H7 (cell line): Measurements from ENCODE around the gene PAPPA2. TPM values are rescaled to one million over a fixed set of nuclear protein-coding genes. Genes with fewer than 3 reads are reported as not detected.
A peak's percentile ranks its signal among the peaks of the same experiment; 100 is the strongest.
"Not testable (repeated sequence)": the region's sequence is repeated elsewhere in the genome, so short reads cannot be mapped to it uniquely, and the experiment has no call there.

Source experiments
- DNase-seq: peaks from one replicate; pipeline ENCODE4 v3.0.0; 2012
- H3K27me3 ChIP-seq: 2 replicates; pipeline ENCODE4 v1.6.0; 2011; ENCODE audit warnings: mild to moderate bottlenecking, low read length; ENCODE audit not compliant: control insufficient read depth, insufficient read depth
- H3K36me3 ChIP-seq: replicated peaks from 2 replicates; pipeline ENCODE4 v1.5.1; 2011; ENCODE audit warnings: low read length; ENCODE audit not compliant: control insufficient read depth, insufficient read depth
- H3K4me3 ChIP-seq: 2 replicates; pipeline ENCODE4 v1.5.1; 2011; ENCODE audit warnings: low read depth, mild to moderate bottlenecking, control low read depth, low read length, moderate library complexity; ENCODE audit not compliant: insufficient read depth
- total RNA-seq: library from RNA; depleted of rRNA; stranded (reverse); fragments of >200 nt; shearing (Covaris generic); gene quantifications from 2 replicates; pipeline ENCODE4 v1.2.3, GENCODE V29; 2014

The PAPPA2 gene
- total RNA-seq, 1 experiment from 2014 or later, result 0.45 TPM

- no peak for DNase-seq
- Histone ChIP-seq H3K27me3 (peaks cover 1% of the 10 kb centered on the region; the same call in 1 of the 2 replicates), H3K36me3 (no peaks in the 10 kb centered on the region), H3K4me3 (peak overlapping the region; percentile 19)
Observed at GRCh38 chr1:176552217-176552991, 89.4 kb downstream of the PAPPA2 start.

- no peak for DNase-seq
- Histone ChIP-seq H3K36me3 (no peaks in the 10 kb centered on the region), H3K27me3 (peaks cover 1% of the 10 kb centered on the region; the same call in 1 of the 2 replicates), H3K4me3 (peak overlapping the region; percentile 19; the same call in 1 of the 2 replicates)
Observed at GRCh38 chr1:176552999-176553398, 90.0 kb downstream of the PAPPA2 start.

DNA sequence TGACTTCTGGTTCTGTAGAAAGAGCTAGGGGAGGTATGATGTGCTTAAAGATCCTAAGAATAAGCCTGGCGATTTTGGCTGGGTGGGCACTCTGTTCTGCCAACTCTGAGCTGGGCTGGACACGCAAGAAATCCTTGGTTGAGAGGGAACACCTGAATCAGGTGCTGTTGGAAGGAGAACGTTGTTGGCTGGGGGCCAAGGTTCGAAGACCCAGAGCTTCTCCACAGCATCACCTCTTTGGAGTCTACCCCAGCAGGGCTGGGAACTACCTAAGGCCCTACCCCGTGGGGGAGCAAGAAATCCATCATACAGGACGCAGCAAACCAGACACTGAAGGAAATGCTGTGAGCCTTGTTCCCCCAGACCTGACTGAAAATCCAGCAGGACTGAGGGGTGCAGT is 93.3 kb downstream of the PAPPA2 start:
- peaks cover 1% of the 10 kb centered on the region; the same call in 1 of the 2 replicates for H3K27me3 ChIP-seq
- DNase-seq, result no peak

DNA sequence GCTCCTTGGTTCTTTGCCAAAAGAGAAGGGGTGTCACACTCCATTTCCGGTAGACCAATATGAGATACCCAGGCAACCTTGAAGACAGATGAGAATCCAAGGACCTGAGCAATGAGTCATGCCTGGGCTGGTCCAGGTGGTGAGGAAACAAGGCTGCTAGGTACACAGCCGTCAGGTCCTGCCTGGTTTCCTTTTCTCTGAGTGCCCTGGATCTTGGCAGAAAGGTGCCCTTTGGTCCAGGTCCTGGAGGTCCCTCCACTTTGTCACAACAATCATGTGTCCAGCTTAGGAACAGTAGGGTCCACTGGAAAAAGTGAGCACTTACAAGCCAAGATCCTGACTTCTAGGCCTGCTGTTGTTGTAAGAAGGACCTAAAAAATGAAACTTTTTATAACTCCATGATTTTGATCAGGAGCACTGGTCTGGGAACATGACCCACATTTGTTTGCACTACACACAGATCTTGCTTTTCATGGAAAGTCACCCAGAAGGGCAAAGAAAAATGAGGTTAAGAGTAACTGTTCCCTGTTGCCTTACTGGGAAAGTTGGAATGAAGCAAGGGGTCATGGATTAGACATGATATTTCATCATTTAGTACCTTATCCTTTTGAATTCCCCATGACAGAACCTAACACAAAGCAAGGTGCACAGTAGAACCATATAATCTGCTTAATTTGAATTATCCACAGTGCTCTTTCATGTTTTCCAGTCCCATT is 94.7 kb downstream of the PAPPA2 start:
- Histone ChIP-seq H3K27me3 (peaks cover 1% of the 10 kb centered on the region; the same call in 1 of the 2 replicates), H3K4me3 (no peak overlapping the region), H3K36me3 (no peaks in the 10 kb centered on the region)
- DNase-seq, result no peak

More for the DNA sequence above, 93.3 kb downstream of the PAPPA2 start:
- Histone ChIP-seq H3K36me3 (no peaks in the 10 kb centered on the region), H3K4me3 (no peak overlapping the region)

DNA sequence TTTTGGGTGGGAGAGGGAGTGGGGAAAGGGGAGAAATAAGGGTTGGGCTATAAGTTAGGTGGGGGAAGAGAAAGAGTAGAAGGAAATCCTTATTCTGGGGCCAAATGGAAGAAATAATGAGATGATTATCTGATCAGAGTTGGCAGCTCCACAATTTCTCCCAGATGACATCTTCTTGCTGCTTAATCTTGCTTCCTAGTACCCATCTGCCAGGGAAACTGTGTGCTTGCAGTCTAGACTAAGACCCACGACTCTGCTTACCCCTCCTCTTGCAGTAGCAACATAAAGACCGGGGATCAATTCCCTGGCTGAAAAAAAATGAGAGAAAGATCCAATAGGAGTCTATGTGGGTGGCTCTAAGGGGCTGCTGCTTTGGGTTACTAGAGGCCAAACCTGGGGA is 95.6 kb downstream of the PAPPA2 start:
- DNase-seq, result no peak
- no peak overlapping the region for H3K4me3 ChIP-seq
- no peaks in the 10 kb centered on the region; the same call in 1 of the 2 replicates for H3K27me3 ChIP-seq
- no peaks in the 10 kb centered on the region for H3K36me3 ChIP-seq

DNA sequence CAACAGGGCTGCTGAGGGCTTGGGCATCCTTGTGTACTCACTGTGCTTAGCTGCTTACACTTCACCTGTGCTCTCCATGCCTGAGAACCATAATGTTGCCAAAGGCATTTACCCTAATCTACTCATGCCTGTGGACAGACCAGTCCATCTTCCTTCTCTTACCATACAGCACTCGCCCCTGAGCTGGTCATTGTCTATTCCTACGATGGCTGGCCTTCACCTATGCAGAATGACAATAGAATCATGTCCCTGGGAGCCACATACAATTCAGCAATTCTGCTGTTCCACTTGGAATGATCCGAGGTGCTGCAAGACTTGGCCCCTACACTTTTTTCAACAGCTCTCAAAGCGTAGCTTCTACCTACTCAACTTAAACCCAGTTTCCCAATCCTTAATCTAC is 96.5 kb downstream of the PAPPA2 start:
- DNase-seq, result no peak
- Histone ChIP-seq H3K27me3 (no peaks in the 10 kb centered on the region; the same call in 1 of the 2 replicates), H3K36me3 (no peaks in the 10 kb centered on the region), H3K4me3 (no peak overlapping the region)

DNA sequence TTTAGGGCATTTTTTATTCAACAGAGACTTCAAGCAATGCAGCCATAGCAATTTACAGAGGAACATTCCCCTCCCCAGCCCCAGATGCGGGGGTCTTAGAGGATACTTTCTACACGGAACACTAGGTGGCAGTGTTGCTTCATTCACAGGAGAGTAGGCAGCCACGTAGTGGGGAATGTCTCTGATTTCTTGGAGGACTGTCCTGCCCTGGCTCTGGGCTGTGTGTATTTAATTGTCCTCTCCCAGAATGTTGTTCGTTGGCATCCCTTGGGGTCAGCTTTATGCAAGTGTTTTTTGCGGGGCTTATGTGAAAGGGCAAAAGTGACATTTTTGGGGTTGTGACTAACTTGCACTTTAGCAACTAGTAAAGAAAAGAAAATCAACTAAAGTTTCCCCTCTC is 96.9 kb downstream of the PAPPA2 start:
- Histone ChIP-seq H3K27me3 (no peaks in the 10 kb centered on the region; the same call in 1 of the 2 replicates), H3K4me3 (no peak overlapping the region), H3K36me3 (no peaks in the 10 kb centered on the region)
- DNase-seq, result peak; percentile 79

GRCh38 chr1:176560681-176561080 is 97.7 kb downstream of the PAPPA2 start:
- Histone ChIP-seq H3K27me3 (no peaks in the 10 kb centered on the region; the same call in 1 of the 2 replicates), H3K4me3 (no peak overlapping the region), H3K36me3 (no peaks in the 10 kb centered on the region)
- no peak for DNase-seq

- DNase-seq, H3K27me3 ChIP-seq, H3K4me3 ChIP-seq, H3K36me3 ChIP-seq: not testable (repeated sequence)
Observed at GRCh38 chr1:176561761-176562160, 98.8 kb downstream of the PAPPA2 start.

DNA sequence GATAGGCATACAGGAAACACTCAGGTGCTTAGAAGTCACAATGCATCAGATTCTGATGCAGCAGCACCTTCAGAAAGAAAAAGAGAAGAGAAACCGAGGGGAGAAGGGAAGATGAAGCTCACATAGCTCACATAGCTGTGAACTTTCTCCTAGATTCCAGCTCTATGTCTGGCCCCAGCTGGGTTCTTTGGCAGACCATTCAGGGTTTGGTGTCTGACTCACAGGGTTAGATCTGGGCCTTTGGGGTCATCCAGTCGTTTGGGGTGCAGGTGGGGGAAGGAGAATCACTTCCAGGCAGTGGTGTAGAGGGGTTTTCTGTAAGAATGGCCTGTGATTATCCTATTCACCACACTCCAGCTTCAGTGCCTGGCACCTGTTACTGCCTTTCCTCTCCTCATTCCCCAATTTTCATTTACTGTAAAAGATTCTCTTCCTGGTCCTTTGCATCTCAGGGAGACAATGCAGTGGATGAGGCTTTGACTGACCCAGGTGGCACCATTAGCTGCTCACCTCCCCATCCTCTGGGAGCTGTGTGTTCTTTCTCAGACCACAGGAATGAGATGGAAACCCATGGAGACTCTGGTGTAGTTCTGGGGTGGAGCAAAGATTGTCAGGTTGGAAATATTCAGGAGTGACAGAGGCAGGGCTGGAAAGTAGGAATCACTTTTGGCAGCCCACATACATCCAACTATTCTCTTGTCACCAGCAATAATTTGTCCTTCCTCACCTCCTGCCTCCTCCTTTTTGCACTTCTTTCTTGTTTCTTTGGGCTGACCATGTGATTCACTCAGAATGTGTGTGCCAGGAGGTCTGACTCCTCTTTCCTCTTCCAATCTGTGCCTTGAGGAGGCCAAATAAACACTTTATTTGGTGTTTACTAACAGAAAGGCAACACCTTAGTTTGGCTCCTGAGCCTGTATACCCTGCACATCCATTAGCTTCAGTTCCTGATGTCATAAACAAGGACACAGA is 103.3 kb downstream of the PAPPA2 start:
- DNase-seq, result no peak
- H3K27me3 ChIP-seq, result no peaks in the 10 kb centered on the region
- no peak overlapping the region for H3K4me3 ChIP-seq
- no peaks in the 10 kb centered on the region for H3K36me3 ChIP-seq

- DNase-seq, result no peak
- H3K27me3 ChIP-seq, result no peaks in the 10 kb centered on the region
- no peak overlapping the region for H3K4me3 ChIP-seq
- H3K36me3 ChIP-seq, result no peaks in the 10 kb centered on the region
Observed at GRCh38 chr1:176567190-176567794, 104.3 kb downstream of the PAPPA2 start.

- Histone ChIP-seq H3K4me3 (no peak overlapping the region), H3K27me3 (no peaks in the 10 kb centered on the region), H3K36me3 (no peaks in the 10 kb centered on the region)
- no peak for DNase-seq
Observed at GRCh38 chr1:176568185-176568584, 105.2 kb downstream of the PAPPA2 start.

DNA sequence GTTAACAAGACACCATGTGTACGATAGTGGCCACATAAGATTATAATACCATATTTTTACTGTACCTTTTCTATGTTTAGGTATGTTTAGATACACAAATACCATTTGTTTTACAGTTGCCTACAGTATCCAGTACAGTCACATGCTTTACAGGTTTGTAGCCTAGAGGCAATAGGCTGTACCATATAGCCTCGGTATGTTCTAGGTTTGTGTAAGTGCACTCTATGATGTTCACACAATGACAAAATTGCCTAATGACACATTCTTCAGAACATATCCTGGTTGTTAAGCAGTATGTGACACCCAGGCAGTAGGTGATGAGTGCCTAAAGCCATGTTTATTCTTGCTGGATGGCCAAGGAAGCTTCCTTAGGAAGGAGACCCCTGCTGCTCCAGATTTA is 111.8 kb downstream of the PAPPA2 start:
- H3K36me3 ChIP-seq, result no peaks in the 10 kb centered on the region
- DNase-seq, result no peak
- H3K27me3 ChIP-seq, result no peaks in the 10 kb centered on the region
- H3K4me3 ChIP-seq, result no peak overlapping the region

GRCh38 chr1:176575991-176576390 is 113.0 kb downstream of the PAPPA2 start:
- H3K27me3 ChIP-seq, result no peaks in the 10 kb centered on the region
- no peak for DNase-seq
- H3K36me3 ChIP-seq, result no peaks in the 10 kb centered on the region
- H3K4me3 ChIP-seq, result no peak overlapping the region
